ENCODE data around the gene RCN1.
"Not testable (repeated sequence)": the region's sequence is repeated elsewhere in the genome, so short reads cannot be mapped to it uniquely, and the experiment has no call there.

Gene RCN1

GRCh38 chr11:32115446-32115845 lies 24.6 kb downstream of the RCN1 start:
- no peak for DNase-seq

GRCh38 chr11:32116668-32117067 lies 25.8 kb downstream of the RCN1 start:
- no peak for DNase-seq

GRCh38 chr11:32118025-32118974 lies 27.4 kb downstream of the RCN1 start:
- DNase-seq: no peak

GRCh38 chr11:32119139-32119538 lies 28.3 kb downstream of the RCN1 start:
- DNase-seq: not testable (repeated sequence)

GRCh38 chr11:32121012-32121411 lies 30.1 kb downstream of the RCN1 start:
- no peak for DNase-seq

- no peak for DNase-seq
These were observed 31.3 kb downstream of the RCN1 start for GRCh38 chr11:32122200-32122599.

- DNase-seq: no peak
These were observed 40.4 kb downstream of the RCN1 start for GRCh38 chr11:32131321-32131720.

GRCh38 chr11:32136657-32137056 lies 45.8 kb downstream of the RCN1 start:
- DNase-seq: no peak

- DNase-seq: no peak
These were observed 46.4 kb downstream of the RCN1 start for GRCh38 chr11:32137263-32137662.

GRCh38 chr11:32137869-32138268 lies 47.0 kb downstream of the RCN1 start:
- no peak for DNase-seq

GRCh38 chr11:32138902-32139301 lies 48.0 kb downstream of the RCN1 start:
- no peak for DNase-seq

GRCh38 chr11:32139896-32140520 lies 49.1 kb downstream of the RCN1 start:
- no peak for DNase-seq

- DNase-seq: no peak
These were observed 51.1 kb downstream of the RCN1 start for GRCh38 chr11:32141745-32142546.

- no peak for DNase-seq
These were observed 52.5 kb downstream of the RCN1 start for GRCh38 chr11:32143378-32143777.

GRCh38 chr11:32145282-32145681 lies 54.4 kb downstream of the RCN1 start:
- no peak for DNase-seq

- DNase-seq: no peak
These were observed 58.0 kb downstream of the RCN1 start for GRCh38 chr11:32148895-32149294.

GRCh38 chr11:32149748-32150147 lies 58.9 kb downstream of the RCN1 start:
- no peak for DNase-seq

- no peak for DNase-seq
These were observed 60.2 kb downstream of the RCN1 start for GRCh38 chr11:32151027-32151426.

- DNase-seq: no peak
These were observed 61.3 kb downstream of the RCN1 start for GRCh38 chr11:32152216-32152615.

GRCh38 chr11:32152821-32153220 lies 61.9 kb downstream of the RCN1 start:
- DNase-seq: no peak

- no peak for DNase-seq
These were observed 62.9 kb downstream of the RCN1 start for GRCh38 chr11:32153747-32154146.

- no peak for DNase-seq
These were observed 63.4 kb downstream of the RCN1 start for GRCh38 chr11:32154275-32154674.

Data from COR-L47 (cell line).